ENCODE results near the gene GNG14.

GRCh38 chr19:12664406-12665280, 23.2 kb upstream of the GNG14 start:
- TF ChIP-seq, protein P1, sequence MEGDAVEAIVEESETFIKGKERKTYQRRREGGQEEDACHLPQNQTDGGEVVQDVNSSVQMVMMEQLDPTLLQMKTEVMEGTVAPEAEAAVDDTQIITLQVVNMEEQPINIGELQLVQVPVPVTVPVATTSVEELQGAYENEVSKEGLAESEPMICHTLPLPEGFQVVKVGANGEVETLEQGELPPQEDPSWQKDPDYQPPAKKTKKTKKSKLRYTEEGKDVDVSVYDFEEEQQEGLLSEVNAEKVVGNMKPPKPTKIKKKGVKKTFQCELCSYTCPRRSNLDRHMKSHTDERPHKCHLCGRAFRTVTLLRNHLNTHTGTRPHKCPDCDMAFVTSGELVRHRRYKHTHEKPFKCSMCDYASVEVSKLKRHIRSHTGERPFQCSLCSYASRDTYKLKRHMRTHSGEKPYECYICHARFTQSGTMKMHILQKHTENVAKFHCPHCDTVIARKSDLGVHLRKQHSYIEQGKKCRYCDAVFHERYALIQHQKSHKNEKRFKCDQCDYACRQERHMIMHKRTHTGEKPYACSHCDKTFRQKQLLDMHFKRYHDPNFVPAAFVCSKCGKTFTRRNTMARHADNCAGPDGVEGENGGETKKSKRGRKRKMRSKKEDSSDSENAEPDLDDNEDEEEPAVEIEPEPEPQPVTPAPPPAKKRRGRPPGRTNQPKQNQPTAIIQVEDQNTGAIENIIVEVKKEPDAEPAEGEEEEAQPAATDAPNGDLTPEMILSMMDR (IDR thresholded peaks at IDR 0.05): no peak
- no peak for TF ChIP-seq POLR2A (IDR thresholded peaks at IDR 0.05; ENCODE audit: low read depth)

Measured in esophagus muscularis mucosa (tissue), 3 donors.